ENCODE measurements around the gene S100A2.

GRCh38 chr1:153573351-153573750 is 7.7 kb upstream of the S100A2 start:
- TF ChIP-seq CTCF (IDR thresholded peaks at IDR 0.05; ENCODE audit: insufficient read depth, low read length, poor library complexity, severe bottlenecking) (no peak), EZH2phosphoT487 (conservative IDR thresholded peaks at IDR 0.05; ENCODE audit: low read length) (no peak)
